ENCODE data around the gene MBNL2. TPM values are rescaled to one million over a fixed set of nuclear protein-coding genes. Genes with fewer than 3 reads are reported as not detected.

The MBNL2 gene
- total RNA-seq, 1 experiment from 2014 or later = 0.85 TPM

GRCh38 chr13:97237388-97237787, 15.3 kb downstream of the MBNL2 start:
- Mint-ChIP-seq H3K4me3 (no peak overlapping the region), H3K27ac (no peak overlapping the region), H3K9me3 (no peaks in the 10 kb centered on the region), H3K4me1 (peaks cover 34% of the 10 kb centered on the region), H3K27me3 (ENCODE audit: low read depth) (peaks cover 96% of the 10 kb centered on the region), H3K36me3 (no peaks in the 10 kb centered on the region)
- ChIA-PET CTCF (no interaction called here), POLR2A (no interaction called here)
- DNase-seq (ENCODE audit: low spot score) = no peak
- ATAC-seq = no peak
- TF ChIP-seq FOXK1 (CRISPR knock-in tag; IDR thresholded peaks at IDR 0.05) = no peak
- no peak for TF ChIP-seq ERG (CRISPR knock-in tag; IDR thresholded peaks at IDR 0.05)
- TF ChIP-seq GTF2I (CRISPR knock-in tag; conservative IDR thresholded peaks at IDR 0.05) = no peak
- TF ChIP-seq, protein P1, sequence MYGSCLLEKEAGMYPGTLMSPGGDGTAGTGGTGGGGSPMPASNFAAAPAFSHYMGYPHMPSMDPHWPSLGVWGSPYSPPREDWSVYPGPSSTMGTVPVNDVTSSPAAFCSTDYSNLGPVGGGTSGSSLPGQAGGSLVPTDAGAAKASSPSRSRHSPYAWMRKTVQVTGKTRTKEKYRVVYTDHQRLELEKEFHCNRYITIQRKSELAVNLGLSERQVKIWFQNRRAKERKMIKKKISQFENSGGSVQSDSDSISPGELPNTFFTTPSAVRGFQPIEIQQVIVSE (CRISPR knock-in tag; IDR thresholded peaks at IDR 0.05; ENCODE audit: borderline replicate concordance) = no peak
- no peak for TF ChIP-seq ZNF423 (CRISPR knock-in tag; IDR thresholded peaks at IDR 0.05)
- TF ChIP-seq IRF1 (CRISPR knock-in tag; IDR thresholded peaks at IDR 0.05) = no peak
- no peak for TF ChIP-seq NFE2L1 (CRISPR knock-in tag; IDR thresholded peaks at IDR 0.05)
- no peak for TF ChIP-seq RORB (CRISPR knock-in tag; IDR thresholded peaks at IDR 0.05)
- no peak for TF ChIP-seq CREB1 (CRISPR knock-in tag; IDR thresholded peaks at IDR 0.05)
- TF ChIP-seq ZNF219 (CRISPR knock-in tag; IDR thresholded peaks at IDR 0.05; ENCODE audit: borderline replicate concordance) = no peak
- no peak for TF ChIP-seq CREM (CRISPR knock-in tag; IDR thresholded peaks at IDR 0.05)
- TF ChIP-seq, protein P2, sequence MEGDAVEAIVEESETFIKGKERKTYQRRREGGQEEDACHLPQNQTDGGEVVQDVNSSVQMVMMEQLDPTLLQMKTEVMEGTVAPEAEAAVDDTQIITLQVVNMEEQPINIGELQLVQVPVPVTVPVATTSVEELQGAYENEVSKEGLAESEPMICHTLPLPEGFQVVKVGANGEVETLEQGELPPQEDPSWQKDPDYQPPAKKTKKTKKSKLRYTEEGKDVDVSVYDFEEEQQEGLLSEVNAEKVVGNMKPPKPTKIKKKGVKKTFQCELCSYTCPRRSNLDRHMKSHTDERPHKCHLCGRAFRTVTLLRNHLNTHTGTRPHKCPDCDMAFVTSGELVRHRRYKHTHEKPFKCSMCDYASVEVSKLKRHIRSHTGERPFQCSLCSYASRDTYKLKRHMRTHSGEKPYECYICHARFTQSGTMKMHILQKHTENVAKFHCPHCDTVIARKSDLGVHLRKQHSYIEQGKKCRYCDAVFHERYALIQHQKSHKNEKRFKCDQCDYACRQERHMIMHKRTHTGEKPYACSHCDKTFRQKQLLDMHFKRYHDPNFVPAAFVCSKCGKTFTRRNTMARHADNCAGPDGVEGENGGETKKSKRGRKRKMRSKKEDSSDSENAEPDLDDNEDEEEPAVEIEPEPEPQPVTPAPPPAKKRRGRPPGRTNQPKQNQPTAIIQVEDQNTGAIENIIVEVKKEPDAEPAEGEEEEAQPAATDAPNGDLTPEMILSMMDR (IDR thresholded peaks at IDR 0.05) = no peak
- TF ChIP-seq ZBTB21 (CRISPR knock-in tag; IDR thresholded peaks at IDR 0.05; ENCODE audit: borderline replicate concordance) = no peak
- no peak for TF ChIP-seq NFYB (CRISPR knock-in tag; conservative IDR thresholded peaks at IDR 0.05; ENCODE audit: low read depth)
- TF ChIP-seq ATF1 (CRISPR knock-in tag; IDR thresholded peaks at IDR 0.05) = no peak
- TF ChIP-seq ZNF232 (CRISPR knock-in tag; IDR thresholded peaks at IDR 0.05) = no peak
- TF ChIP-seq HMGXB4 (CRISPR knock-in tag; IDR thresholded peaks at IDR 0.05) = no peak
- TF ChIP-seq IRF2 (CRISPR knock-in tag; IDR thresholded peaks at IDR 0.05; ENCODE audit: borderline replicate concordance, low read depth) = no peak

- Mint-ChIP-seq H3K27ac (no peak overlapping the region), H3K4me3 (no peak overlapping the region), H3K36me3 (no peaks in the 10 kb centered on the region), H3K4me1 (peaks cover 32% of the 10 kb centered on the region), H3K27me3 (ENCODE audit: low read depth) (peaks cover 91% of the 10 kb centered on the region), H3K9me3 (no peaks in the 10 kb centered on the region)
- no peak for ATAC-seq
- POLR2A ChIA-PET = no interaction called here
- CTCF ChIA-PET = no interaction called here
- DNase-seq (ENCODE audit: low spot score) = no peak
- TF ChIP-seq GABPB1 (CRISPR knock-in tag; IDR thresholded peaks at IDR 0.05) (no peak), NFYB (CRISPR knock-in tag; conservative IDR thresholded peaks at IDR 0.05; ENCODE audit: low read depth) (no peak), NFE2L1 (CRISPR knock-in tag; IDR thresholded peaks at IDR 0.05) (no peak), MXD4 (CRISPR knock-in tag; IDR thresholded peaks at IDR 0.05; ENCODE audit: borderline replicate concordance) (no peak), OVOL2 (CRISPR knock-in tag; IDR thresholded peaks at IDR 0.05; ENCODE audit: borderline replicate concordance) (no peak), ZBTB43 (CRISPR knock-in tag; IDR thresholded peaks at IDR 0.05) (no peak), ELF4 (CRISPR knock-in tag; IDR thresholded peaks at IDR 0.05; ENCODE audit: low read depth) (no peak), SMAD4 (CRISPR knock-in tag; IDR thresholded peaks at IDR 0.05) (no peak), CREB1 (CRISPR knock-in tag; IDR thresholded peaks at IDR 0.05) (no peak), NFATC4 (CRISPR knock-in tag; IDR thresholded peaks at IDR 0.05) (no peak), E2F5 (CRISPR knock-in tag; IDR thresholded peaks at IDR 0.05) (no peak)
- TF ChIP-seq, protein P3, sequence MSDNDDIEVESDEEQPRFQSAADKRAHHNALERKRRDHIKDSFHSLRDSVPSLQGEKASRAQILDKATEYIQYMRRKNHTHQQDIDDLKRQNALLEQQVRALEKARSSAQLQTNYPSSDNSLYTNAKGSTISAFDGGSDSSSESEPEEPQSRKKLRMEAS (CRISPR knock-in tag; IDR thresholded peaks at IDR 0.05) = no peak
- TF ChIP-seq, protein P4, sequence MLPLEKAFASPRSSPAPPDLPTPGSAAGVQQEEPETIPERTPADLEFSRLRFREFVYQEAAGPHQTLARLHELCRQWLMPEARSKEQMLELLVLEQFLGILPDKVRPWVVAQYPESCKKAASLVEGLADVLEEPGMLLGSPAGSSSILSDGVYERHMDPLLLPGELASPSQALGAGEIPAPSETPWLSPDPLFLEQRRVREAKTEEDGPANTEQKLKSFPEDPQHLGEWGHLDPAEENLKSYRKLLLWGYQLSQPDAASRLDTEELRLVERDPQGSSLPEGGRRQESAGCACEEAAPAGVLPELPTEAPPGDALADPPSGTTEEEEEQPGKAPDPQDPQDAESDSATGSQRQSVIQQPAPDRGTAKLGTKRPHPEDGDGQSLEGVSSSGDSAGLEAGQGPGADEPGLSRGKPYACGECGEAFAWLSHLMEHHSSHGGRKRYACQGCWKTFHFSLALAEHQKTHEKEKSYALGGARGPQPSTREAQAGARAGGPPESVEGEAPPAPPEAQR (CRISPR knock-in tag; IDR thresholded peaks at IDR 0.05) = no peak
Observed at GRCh38 chr13:97238432-97238831, 16.3 kb downstream of the MBNL2 start.
